ENCODE data around the gene OR2G3. TPM values are rescaled to one million over a fixed set of nuclear protein-coding genes. Genes with fewer than 3 reads are reported as not detected.

Gene OR2G3
- total and polyA plus RNA-seq, 2 experiments from 2014 or later = not detected

GRCh38 chr1:247646867-247647266 is 41.5 kb downstream of the OR2G3 start:
- no peaks in the 10 kb centered on the region for H3K79me2 ChIP-seq (replicated peaks; ENCODE audit: insufficient read depth)
- Mint-ChIP-seq H3K4me1 (peaks cover 27% of the 10 kb centered on the region), H3K4me3 (no peak overlapping the region), H3K9me3 (peaks cover 4% of the 10 kb centered on the region; the same call in 2 of the 3 replicates), H3K27ac (no peak overlapping the region), H3K36me3 (ENCODE audit: low read depth) (no peaks in the 10 kb centered on the region), H3K27me3 (ENCODE audit: insufficient read depth, low read depth, poor library complexity) (peaks cover 3% of the 10 kb centered on the region)
- TF ChIP-seq CTCF (conservative IDR thresholded peaks at IDR 0.05; ENCODE audit: low read depth in 2 of 2) (no peak), JUNB (IDR thresholded peaks at IDR 0.05; ENCODE audit: unreplicated experiment) (no peak), CREB1 (CRISPR knock-in tag; IDR thresholded peaks at IDR 0.05; ENCODE audit: low read depth) (no peak)
- H3K36me3 ChIP-seq (ENCODE audit: insufficient read depth) = no peaks in the 10 kb centered on the region
- ATAC-seq = no peak
- H3K4me3 ChIP-seq = no peak overlapping the region
- no peaks in the 10 kb centered on the region for H3K27me3 ChIP-seq (ENCODE audit: insufficient read depth)
- no peaks in the 10 kb centered on the region for H3K9me2 ChIP-seq (ENCODE audit: insufficient read depth)
- no peak overlapping the region for H3K27ac ChIP-seq (ENCODE audit: low read depth)
- H3F3A ChIP-seq (replicated peaks; ENCODE audit: low read depth) = no peaks in the 10 kb centered on the region
- no peak overlapping the region for H2AFZ ChIP-seq
- H4K20me1 ChIP-seq (replicated peaks; ENCODE audit: insufficient read depth) = no peaks in the 10 kb centered on the region
- peaks cover 19% of the 10 kb centered on the region for H3K4me1 ChIP-seq (ENCODE audit: insufficient read depth)
- DNase-seq (ENCODE audit: low spot score) = no peak
- peak overlapping the region; percentile 50 for H3K4me2 ChIP-seq

- Histone ChIP-seq H3K27me3 (ENCODE audit: insufficient read depth) (no peaks in the 10 kb centered on the region), H3K27ac (ENCODE audit: low read depth) (peak overlapping the region; percentile 6; the same call in 1 of the 2 replicates), H3F3A (replicated peaks; ENCODE audit: low read depth) (no peaks in the 10 kb centered on the region), H3K4me3 (peak overlapping the region; percentile 12), H2AFZ (no peak overlapping the region), H3K36me3 (ENCODE audit: insufficient read depth) (no peaks in the 10 kb centered on the region), H3K9me2 (ENCODE audit: insufficient read depth) (no peaks in the 10 kb centered on the region), H4K20me1 (replicated peaks; ENCODE audit: insufficient read depth) (no peaks in the 10 kb centered on the region), H3K4me1 (ENCODE audit: insufficient read depth) (peaks cover 19% of the 10 kb centered on the region), H3K79me2 (replicated peaks; ENCODE audit: insufficient read depth) (no peaks in the 10 kb centered on the region), H3K4me2 (peak overlapping the region; percentile 50)
- Mint-ChIP-seq H3K27ac (no peak overlapping the region), H3K4me1 (peaks cover 27% of the 10 kb centered on the region), H3K27me3 (ENCODE audit: insufficient read depth, low read depth, poor library complexity) (peaks cover 3% of the 10 kb centered on the region), H3K36me3 (ENCODE audit: low read depth) (no peaks in the 10 kb centered on the region), H3K4me3 (peak overlapping the region; percentile 17), H3K9me3 (peaks cover 4% of the 10 kb centered on the region; the same call in 2 of the 3 replicates)
- DNase-seq (ENCODE audit: low spot score) (peak; percentile 69), ATAC-seq (peak; percentile 97)
- TF ChIP-seq CREB1 (CRISPR knock-in tag; IDR thresholded peaks at IDR 0.05; ENCODE audit: low read depth) (no peak), ZNF462 (CRISPR knock-in tag; IDR thresholded peaks at IDR 0.05) (0 out of 2 replicates have a peak, but pooled peaks have one; percentile 3), CTCF (conservative IDR thresholded peaks at IDR 0.05; ENCODE audit: low read depth in 2 of 2) (no peak), ZNF114 (CRISPR knock-in tag; IDR thresholded peaks at IDR 0.05) (no peak), EZH2phosphoT487 (IDR thresholded peaks at IDR 0.05; ENCODE audit: unreplicated experiment) (no peak), JUNB (IDR thresholded peaks at IDR 0.05; ENCODE audit: unreplicated experiment) (no peak), NANOG (IDR thresholded peaks at IDR 0.05; ENCODE audit: borderline replicate concordance) (0 out of 2 replicates have a peak, but pooled peaks have one; percentile 14), POLR2AphosphoS5 (IDR thresholded peaks at IDR 0.05; ENCODE audit: low read depth) (no peak)
These were observed 42.5 kb downstream of the OR2G3 start for GRCh38 chr1:247647864-247648263.

All from GM23338 (cell line).